Stimulated activated naive CD4-positive, alpha-beta T cell treated with Interleukin-2 at 50 U/mL for 16 hours (primary cell): ENCODE measurements around the gene SLC2A13.
"Not testable (repeated sequence)": the region's sequence is repeated elsewhere in the genome, so short reads cannot be mapped to it uniquely, and the experiment has no call there.

Experiments used
- DNase-seq: peaks from one replicate; lab custom pipeline; 2025; lab: John Stamatoyannopoulos, UW

SLC2A13 gene

GRCh38 chr12:39807043-39807442, 298.8 kb downstream of the SLC2A13 start:
- no peak for DNase-seq

- no peak for DNase-seq
These were observed 300.2 kb downstream of the SLC2A13 start for GRCh38 chr12:39805651-39806050.

GRCh38 chr12:39804898-39805297, 301.0 kb downstream of the SLC2A13 start:
- DNase-seq: no peak

GRCh38 chr12:39804479-39804878, 301.4 kb downstream of the SLC2A13 start:
- DNase-seq: no peak

- DNase-seq: no peak
These were observed 302.7 kb downstream of the SLC2A13 start for GRCh38 chr12:39803151-39803550.

GRCh38 chr12:39798977-39799376, 306.9 kb downstream of the SLC2A13 start:
- DNase-seq: no peak

GRCh38 chr12:39798429-39798828, 307.5 kb downstream of the SLC2A13 start:
- DNase-seq: no peak

GRCh38 chr12:39795481-39795880, 310.4 kb downstream of the SLC2A13 start:
- no peak for DNase-seq

GRCh38 chr12:39792938-39793337, 312.9 kb downstream of the SLC2A13 start:
- DNase-seq: no peak

GRCh38 chr12:39788239-39788638, 317.6 kb downstream of the SLC2A13 start:
- DNase-seq: no peak

- DNase-seq: not testable (repeated sequence)
These were observed 320.1 kb downstream of the SLC2A13 start for GRCh38 chr12:39785814-39786213.

- DNase-seq: no peak
These were observed 323.8 kb downstream of the SLC2A13 start for GRCh38 chr12:39782026-39782545.

GRCh38 chr12:39780913-39781446, 324.9 kb downstream of the SLC2A13 start:
- no peak for DNase-seq

- no peak for DNase-seq
These were observed 325.4 kb downstream of the SLC2A13 start for GRCh38 chr12:39780411-39780912.

GRCh38 chr12:39779768-39780340, 326.0 kb downstream of the SLC2A13 start:
- DNase-seq: no peak

GRCh38 chr12:39777465-39777864, 328.4 kb downstream of the SLC2A13 start:
- no peak for DNase-seq

GRCh38 chr12:39773266-39773665, 332.6 kb downstream of the SLC2A13 start:
- DNase-seq: no peak

GRCh38 chr12:39772821-39773259, 333.0 kb downstream of the SLC2A13 start:
- no peak for DNase-seq

- no peak for DNase-seq
These were observed 334.4 kb downstream of the SLC2A13 start for GRCh38 chr12:39771456-39771855.

GRCh38 chr12:39764944-39765560, 340.8 kb downstream of the SLC2A13 start:
- no peak for DNase-seq

- DNase-seq: no peak
These were observed 342.1 kb downstream of the SLC2A13 start for GRCh38 chr12:39763890-39764169.

- no peak for DNase-seq
These were observed 342.6 kb downstream of the SLC2A13 start for GRCh38 chr12:39763071-39763889.

- no peak for DNase-seq
These were observed 350.4 kb downstream of the SLC2A13 start for GRCh38 chr12:39755478-39755877.
